T1000 (cell line): Measurements from ENCODE around the gene RFX8.

Source experiments
- DNase-seq: peaks from one replicate; lab custom pipeline; 2025; ENCODE audit warnings: mixed read lengths; lab: John Stamatoyannopoulos, UW

RFX8 gene

GRCh38 chr2:101349893-101350662, 124.8 kb downstream of the RFX8 start:
- DNase-seq = no peak

GRCh38 chr2:101348883-101349282, 126.0 kb downstream of the RFX8 start:
- DNase-seq = no peak
